ENCODE measurements around the gene CALN1.

GRCh38 chr7:72441791-72442190 lies 29.7 kb upstream of the CALN1 start:
- TF ChIP-seq, protein P1, sequence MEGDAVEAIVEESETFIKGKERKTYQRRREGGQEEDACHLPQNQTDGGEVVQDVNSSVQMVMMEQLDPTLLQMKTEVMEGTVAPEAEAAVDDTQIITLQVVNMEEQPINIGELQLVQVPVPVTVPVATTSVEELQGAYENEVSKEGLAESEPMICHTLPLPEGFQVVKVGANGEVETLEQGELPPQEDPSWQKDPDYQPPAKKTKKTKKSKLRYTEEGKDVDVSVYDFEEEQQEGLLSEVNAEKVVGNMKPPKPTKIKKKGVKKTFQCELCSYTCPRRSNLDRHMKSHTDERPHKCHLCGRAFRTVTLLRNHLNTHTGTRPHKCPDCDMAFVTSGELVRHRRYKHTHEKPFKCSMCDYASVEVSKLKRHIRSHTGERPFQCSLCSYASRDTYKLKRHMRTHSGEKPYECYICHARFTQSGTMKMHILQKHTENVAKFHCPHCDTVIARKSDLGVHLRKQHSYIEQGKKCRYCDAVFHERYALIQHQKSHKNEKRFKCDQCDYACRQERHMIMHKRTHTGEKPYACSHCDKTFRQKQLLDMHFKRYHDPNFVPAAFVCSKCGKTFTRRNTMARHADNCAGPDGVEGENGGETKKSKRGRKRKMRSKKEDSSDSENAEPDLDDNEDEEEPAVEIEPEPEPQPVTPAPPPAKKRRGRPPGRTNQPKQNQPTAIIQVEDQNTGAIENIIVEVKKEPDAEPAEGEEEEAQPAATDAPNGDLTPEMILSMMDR (IDR thresholded peaks at IDR 0.05) = no peak
- TF ChIP-seq EP300 (IDR thresholded peaks at IDR 0.05) (no peak), POLR2AphosphoS5 (IDR thresholded peaks at IDR 0.05) (no peak), POLR2A (IDR thresholded peaks at IDR 0.05) (no peak)

Measured in gastroesophageal sphincter (tissue), 3 donors.